GM19467 (cell line): ENCODE data around the gene ADGRV1.
A peak's percentile ranks its signal among the peaks of the same experiment; 100 is the strongest.

ENCODE experiments used
- ATAC-seq: cut with Tn5 transposase; IDR thresholded peaks from one replicate; pipeline ENCODE4 v1.9.1; 2021; ENCODE audit warnings: mild to moderate bottlenecking, moderate library complexity; ENCODE audit not compliant: unreplicated experiment

Gene ADGRV1

DNA sequence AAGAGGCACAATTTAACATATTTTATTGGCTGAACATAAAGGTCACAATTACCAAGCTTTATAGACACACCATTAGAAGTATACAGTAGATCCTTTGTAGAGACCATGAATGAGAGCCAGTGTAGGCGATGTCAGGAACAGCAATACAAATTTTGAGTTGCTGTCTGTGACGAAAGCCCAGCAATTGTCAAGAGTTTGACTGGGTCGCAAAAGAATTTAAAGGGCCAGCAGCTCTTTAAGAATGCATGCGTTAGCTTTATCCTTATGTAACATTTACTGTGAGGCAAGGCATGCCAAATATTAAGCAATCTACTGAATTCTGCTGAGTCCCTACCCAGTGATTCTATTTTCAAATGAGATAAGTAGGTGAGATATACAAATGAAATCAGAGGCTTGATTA, 587.6 kb downstream of the ADGRV1 start:
- ATAC-seq: no peak

DNA sequence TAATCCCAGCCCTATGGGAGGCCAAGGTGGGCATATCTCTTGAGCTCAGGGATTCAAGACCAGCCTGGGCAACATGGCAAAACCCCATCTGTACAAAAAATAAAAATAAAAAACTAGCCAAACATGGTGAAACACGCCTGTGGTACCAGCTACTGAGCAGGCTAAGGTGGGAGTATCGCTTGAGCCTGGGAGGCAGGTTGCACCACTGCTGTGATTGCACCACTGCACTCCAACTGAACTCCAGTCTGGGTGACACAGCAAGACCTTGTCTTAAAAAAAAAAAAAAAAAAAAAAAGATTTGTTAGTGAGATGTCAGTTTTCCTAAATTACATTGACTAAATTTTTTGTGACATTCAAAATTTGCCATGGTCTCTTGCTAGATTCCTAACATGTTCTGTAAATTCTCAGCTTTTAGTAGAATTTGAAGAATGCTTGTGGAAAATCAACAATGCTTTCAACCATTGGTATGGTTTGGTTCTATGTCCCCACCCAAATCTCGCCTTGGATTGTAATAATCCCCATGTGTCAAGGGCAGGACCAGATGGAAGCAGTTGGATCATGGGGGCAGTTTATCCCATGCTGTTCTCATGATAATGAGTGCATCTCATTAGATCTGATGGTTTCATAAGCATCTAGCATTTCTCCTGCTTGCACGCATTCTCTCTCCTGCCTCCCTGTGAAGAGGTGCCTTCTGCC, 588.5 kb downstream of the ADGRV1 start:
- no peak for ATAC-seq

DNA sequence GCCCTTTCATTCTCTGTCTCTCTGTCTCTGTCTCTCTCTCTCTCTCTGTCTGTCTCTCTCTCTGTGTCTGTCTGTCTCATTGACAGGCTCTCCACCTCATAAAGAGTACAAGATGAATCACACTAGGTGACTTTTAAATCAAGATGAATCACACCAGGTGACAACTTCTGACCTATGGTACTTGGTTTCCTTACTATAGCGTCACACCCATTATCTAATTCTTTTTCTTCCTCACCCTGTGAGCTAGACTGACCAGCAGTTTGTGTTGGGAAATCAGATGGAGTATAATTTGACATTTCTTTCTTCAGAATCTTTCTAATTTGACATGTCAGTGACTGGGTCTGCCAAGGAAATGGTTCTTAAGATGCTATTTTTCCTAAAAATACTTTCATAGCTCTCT, 591.6 kb downstream of the ADGRV1 start:
- no peak for ATAC-seq

DNA sequence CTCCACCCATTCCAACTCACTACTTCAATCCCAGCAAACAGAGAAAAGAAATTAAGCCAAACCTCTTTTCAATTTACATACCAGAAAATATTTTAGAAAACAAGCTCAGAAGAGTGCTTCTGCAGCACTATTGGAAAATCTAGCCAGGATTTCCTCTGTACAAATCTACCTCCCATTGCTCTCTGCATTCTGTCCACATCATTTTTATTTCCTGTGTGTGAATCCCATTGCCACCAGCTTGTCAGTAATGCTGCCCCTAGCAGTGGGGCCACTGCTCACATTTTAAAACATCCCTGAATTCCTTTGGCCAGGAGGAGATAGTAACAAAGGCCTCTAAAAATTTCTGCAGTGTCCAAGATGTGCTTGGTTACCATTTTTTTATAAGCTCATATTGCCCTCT, 592.0 kb downstream of the ADGRV1 start:
- ATAC-seq: no peak

DNA sequence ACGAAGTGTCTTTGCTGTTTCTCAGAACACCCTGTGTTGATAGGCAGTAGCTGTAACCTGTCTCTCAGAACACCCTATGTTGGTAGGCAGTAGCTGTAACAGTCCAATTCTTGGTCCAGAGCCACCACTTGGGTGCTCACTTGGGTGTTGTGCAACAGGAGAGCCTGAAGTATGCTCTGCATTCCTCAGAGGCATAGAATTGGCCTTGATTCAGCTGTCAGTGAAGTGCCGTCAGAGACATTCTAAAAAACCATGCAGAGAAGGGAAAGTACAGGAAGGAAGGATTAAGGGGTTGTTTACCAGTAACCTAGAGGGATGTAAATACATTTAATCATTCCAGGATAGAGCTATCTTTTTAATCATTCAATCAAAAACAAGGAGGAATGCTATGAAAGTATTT, 593.4 kb downstream of the ADGRV1 start:
- ATAC-seq: no peak

DNA sequence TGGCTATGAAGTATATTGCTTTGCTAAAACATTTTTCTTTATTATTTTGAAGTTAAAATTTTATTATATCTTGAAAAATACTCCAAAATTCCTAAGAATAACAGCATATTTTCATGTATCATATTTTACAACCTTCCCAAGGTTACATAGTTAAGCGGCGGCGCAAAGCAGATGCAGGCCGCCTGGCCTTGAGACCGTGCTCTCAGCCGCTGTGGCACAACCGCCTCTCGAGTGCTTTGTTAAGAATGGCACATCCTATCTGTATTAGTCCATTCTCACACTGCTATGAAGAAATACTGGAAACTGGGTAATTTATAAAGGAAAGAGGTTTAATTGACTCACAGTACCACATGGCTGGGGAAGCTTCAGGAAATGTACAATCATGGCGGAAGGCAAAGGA, 595.7 kb downstream of the ADGRV1 start:
- ATAC-seq: no peak

DNA sequence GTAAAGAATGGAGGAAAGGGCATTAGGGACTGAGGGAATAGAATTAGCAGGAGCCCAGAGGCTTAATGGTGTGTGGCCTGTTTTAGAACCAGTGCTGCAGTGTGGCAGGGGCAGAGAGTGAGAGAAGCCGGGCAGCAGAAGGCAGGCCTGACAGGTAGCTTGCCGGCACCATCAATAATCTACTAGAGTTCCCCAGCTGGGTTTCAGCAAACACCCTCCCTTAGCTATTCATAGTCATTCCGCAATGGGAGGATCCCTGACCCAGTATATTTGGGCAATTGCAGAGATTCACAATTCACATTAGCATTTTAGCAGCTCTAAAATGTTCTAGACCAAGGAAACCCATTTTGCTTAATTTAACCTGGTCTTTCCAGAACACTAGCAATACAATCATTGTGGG, 596.7 kb downstream of the ADGRV1 start:
- ATAC-seq: no peak

DNA sequence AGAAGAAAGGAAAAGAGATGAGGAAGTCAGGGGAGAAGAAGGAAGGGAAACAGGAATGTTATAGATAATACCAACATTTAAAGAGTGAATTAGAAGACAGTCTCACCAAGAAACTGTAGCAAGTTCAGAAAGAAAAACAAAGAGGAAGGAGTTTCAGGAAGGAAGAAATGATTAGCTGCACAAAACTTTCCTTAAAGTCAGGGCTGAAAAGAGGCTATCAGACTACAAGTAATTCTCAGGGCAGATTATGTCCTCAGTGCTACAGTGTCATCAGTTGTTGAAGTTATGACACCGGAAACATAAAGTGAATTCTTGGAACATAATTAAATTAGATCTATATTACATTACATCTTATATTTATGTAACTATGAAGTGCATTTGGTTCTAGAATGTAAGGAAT, 597.6 kb downstream of the ADGRV1 start:
- ATAC-seq: no peak

DNA sequence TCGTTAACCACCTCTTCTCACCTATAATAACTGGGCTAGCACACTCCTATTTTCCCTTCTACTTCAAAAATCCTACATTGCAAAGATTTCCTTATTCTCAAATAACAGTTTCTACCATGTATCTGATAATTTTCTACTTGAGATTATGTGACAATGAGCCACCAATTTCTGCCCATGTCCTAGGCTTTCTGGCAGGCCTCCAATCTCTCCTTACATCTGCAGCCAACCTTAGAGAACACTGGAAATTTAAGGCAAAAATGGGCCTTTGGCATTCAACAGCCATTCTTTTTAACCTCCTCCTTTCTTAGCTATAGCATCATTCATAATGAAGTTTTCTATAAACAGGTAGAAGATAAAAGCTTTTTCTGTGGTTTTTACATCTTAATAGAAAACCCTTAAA, 599.4 kb downstream of the ADGRV1 start:
- ATAC-seq: no peak

DNA sequence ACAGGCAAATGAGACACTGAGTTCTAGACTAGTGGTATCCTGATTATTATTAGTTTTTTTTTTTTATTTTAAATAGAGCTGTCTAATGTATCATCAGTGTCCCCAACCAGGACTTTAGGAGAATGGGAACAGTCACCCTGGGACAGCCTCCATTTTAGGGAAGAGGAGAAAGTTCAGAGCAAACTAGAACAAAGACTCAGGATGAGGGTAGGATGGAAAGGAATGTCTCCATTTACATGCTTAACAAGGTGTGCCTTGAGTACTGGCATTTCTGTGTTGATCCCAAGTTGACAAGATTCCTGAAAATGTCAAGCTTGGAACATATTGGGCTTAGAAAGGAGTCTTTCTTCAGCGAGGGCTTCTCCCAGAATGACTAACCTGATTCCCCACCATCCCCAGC, 601.0 kb downstream of the ADGRV1 start:
- ATAC-seq: no peak

DNA sequence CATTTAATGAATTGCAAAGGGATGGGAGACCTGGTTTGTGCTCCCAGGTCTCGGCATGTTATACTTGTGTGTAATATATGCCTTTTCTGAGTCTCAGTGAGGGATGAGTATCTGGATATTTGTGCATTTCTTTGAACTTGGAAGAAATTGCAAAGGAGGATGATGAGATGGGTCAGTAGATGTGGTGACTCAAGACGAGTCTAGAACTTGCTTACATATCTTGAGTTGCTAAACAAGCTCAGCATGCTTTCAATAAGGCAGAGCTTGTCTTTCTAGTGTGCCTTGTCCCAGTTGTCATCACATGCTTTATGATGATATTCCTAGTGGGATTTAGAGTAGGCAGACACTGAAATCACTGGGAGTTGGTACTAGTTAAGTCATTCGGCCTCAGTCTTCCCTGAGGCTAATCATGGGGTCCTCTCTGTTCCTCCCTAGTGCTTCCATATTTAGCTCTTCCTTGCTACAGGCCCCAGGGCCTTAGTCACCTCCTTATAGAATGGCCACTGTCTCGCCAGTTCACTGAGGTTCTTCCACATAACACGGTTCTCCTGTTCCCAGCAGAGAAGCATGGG, 602.2 kb downstream of the ADGRV1 start:
- ATAC-seq: no peak

DNA sequence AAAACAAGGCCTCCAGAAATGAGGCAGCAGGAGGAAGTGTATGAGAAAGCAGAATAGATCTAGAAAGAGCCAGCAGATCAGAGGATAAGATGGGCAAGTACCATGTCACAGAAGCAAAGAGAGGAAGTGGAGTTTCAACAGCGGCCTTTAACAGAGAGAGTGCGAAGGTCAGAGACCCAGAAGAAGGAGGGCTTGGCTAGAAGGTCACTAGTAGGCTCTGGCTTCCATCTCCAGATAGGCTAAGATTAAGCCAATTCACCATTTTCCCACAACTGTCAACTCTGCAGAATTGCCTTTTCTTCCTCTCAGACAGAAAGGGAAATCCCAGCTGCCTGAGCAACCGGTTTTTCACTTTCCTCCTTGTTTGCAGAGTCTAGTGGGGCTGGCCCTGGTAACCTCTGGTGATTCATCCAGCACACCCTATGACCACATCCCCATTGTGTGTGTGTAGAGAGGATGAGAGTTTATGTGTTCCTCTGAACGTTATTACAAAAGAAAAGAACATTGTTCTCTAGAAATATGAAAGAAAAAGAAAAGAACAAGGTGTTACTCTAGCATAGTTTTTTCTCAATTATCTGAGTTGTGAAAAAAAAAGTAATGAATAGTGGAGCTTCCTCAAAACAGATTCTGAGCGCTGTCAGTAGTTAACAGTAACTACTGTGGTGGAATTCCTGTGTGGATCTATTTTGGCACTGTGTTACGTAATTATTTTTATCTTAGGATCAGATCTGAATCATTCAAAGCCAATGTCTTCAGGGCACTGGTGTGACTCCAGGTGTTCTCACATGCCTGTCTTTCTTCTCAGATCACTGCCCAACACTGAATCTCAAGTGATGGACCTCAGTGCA, 604.2 kb downstream of the ADGRV1 start:
- ATAC-seq: peak; percentile 94

DNA sequence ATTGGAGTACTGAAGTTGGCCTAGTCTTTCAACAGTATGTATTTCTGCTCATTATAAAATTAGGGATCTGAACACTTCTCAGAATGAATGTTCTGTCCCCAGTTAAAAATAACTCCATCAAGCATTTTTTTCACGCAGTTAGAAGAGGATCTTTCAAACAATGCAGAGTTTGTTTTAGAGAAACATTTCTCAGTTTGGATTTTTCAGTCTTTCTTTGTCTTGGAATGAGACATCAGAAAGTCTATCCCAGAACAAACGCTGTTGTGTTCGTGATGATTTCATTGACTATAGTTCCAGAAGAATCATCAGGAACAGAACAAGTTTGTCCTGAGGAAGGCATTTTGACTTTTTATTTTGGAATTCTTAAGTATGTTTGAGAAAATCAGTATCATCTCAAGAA, 605.8 kb downstream of the ADGRV1 start:
- ATAC-seq: no peak

DNA sequence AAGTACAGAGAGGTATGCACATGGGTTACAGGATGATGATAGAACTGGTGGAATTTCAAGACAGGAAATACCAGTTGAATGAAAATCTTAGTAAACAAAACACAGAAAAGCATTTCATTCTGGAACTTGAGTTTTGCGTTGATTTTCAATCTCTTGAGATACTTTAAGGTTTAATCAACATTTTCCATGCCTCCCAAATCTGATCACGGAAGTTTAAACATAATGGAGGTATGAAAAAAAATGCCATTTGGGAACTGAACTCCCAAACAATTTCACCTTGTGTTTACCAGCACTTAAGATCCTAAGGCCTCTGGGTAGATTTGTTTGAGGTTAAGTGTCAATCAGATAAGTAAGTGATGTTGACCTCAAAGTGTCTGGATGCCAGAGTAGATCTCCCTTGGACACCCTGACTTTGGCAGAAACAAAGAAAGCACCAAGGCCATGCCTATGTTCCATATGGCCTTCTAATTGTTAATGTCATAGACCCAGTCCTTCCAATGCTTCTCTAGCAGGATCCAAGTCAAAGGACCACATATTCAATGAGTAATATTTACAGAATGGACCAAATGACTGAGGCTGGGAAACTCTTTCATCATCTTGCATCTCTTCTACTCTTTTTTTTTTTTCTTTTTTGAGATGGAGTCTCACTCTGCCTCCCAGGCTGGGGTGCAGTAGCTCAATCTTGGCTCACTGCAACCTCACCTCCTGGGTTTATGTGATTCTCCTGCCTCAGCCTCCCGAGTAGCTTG, 607.6 kb downstream of the ADGRV1 start:
- ATAC-seq: no peak

DNA sequence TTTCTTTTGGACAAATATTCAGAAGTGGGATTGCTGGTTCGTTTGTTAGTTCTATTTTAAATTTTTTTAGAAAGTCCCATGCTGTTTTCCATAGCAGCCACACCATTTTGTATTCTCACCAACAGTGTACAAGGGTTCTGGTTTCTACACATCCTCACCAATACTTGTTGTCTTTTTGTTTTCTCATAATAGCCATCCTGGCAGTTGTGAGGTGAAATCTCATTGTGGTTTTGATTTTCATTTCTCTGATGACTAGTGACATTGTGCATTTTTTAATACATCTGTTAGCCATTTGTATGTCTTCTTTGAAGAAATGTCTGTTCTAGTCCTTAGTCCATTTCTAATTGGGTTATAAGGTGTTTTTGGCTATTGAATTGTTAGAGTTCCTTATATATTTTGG, 610.3 kb downstream of the ADGRV1 start:
- no peak for ATAC-seq

DNA sequence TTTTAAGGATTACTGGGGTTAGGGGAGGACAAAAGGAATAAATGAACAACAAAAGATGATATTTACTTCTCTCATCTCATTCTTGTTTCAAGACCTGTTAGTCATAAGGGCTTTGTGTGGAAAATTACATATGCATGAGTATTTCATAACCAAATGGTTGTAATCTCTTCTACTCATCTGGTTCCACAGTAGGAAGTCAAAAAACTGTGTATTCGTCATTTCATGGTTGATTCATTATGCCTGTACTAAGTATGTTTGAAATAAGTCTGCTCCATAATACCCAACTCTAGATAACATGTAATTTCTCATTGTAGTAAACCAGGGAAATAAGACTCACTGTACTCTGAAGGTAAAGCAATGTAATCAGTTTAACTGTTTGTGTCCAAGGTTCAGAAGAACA, 611.7 kb downstream of the ADGRV1 start:
- ATAC-seq: no peak

DNA sequence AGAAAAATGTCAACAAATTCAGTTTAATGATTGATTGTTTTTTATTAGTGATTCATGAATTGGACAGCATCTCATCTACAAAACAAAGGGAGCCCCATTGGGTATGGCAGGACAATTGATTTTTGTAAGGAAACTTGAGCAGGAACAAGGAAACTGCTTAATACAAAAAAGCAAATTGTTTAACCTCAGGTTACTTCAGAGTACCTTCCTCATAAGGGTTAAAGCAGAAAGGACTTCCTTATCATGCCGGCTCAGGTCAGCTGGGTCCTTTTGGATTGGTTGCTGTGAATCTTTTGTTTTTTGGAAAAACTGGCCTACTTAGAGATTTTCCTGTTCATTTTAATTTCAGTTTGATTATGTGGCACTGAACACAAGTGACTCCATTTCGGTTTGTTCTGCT, 612.7 kb downstream of the ADGRV1 start:
- no peak for ATAC-seq

DNA sequence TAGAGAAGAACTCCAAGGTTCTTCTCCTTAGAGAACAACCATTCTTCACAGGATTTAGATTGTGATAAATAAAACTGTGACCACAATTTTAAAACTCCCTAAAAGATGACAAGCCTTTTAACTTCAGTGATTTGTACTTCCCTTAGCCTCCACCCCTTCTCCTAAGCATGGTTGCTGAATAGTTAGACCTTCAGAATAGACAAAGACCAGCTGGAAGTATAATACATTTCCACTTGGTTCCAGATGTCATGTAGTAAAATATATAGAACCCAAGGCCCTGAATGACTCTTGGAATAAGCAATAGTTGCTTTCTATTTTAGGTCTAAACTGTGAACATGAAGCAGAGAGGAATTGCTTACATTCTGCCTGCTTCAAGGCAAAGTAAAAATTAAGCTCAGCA, 615.8 kb downstream of the ADGRV1 start:
- ATAC-seq: no peak

DNA sequence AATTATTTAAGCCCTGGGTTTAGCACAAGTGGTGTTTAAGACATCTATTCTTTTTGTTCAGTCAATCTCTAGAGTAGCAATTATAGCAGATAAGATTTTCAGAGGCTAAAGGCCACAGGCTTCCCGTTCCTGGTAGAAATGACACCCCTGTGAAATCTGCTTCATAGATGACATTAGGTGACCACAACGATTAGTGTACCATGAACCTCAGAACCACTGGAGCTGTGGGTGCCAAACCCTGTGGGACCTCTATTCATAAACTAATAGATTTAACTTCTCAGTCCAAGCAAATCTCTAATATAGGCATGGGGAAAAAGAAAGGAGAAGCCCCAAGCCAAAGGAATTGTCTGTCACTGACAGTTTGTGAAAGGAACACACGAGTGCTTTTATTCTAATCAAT, 617.1 kb downstream of the ADGRV1 start:
- no peak for ATAC-seq

DNA sequence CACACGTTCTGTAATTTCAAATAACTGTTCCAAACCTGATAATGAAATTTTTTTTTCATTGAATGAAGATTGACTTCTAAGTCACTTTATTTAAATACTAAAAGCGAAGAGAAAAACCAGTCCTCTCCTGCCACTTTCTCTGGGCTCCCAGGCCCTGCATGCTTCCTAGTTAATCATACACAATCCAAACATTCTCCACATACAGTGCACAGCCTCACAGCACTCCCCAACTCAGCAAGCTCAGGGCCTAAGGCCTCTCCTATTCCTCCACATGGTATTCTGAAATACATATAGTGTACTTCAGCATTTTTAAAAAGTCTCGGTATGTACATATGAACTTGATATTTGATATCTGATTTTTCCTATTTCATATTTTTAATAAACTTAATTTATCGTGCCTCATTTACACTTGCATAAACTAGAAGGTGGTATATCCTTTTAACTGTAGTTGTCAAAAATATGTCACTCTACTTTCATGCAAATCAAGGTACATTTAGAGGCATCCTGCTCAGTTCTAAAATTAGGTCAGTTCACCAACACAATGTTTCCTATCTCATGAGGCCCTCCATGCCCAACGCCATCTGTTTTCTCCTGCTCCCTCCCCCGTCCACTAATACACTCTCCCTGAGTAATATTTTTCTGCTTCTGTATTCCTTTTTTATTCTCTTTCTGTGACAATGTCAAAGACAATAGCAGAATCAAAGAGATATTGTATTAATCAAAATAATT, 617.9 kb downstream of the ADGRV1 start:
- no peak for ATAC-seq

DNA sequence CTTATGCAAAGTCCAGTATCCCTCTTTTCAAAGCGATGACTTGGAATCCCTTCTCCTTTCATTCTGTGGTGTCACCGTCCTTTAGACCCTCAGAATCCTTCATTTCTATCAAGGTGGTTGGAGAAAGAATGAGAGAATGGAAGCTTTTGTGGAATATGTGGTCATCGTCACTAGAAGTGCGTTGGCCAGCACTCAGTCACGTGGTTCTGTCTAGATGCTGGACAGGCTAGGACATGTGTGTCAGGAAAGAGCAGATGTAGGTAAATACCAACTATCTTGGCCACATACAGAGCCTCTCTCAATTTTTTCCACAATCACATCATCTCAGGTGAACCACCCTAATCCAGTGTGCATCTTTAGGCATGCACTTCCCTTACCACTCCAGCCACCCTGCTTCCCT, 618.5 kb downstream of the ADGRV1 start:
- no peak for ATAC-seq
